Dendritic cell treated with granulocyte-macrophage colony-stimulating factor and Interleukin-4, amounts not matched to agents 40 ng/mL and 50 ng/mL, for 4 days (primary cell): ENCODE results near the gene RGMA.

ENCODE experiments used
- H3K27ac Mint-ChIP-seq: one replicate; pipeline ENCODE4 v1.8.0; 2022; ENCODE audit warnings: mild to moderate bottlenecking, mixed read lengths
- H3K27me3 Mint-ChIP-seq: one replicate; pipeline ENCODE4 v1.8.0; 2022; ENCODE audit warnings: mild to moderate bottlenecking, mixed read lengths
- H3K36me3 Mint-ChIP-seq: one replicate; pipeline ENCODE4 v1.8.0; 2022; ENCODE audit warnings: low read depth, mixed read lengths
- H3K4me1 Mint-ChIP-seq: one replicate; pipeline ENCODE4 v1.8.0; 2022; ENCODE audit warnings: low read depth, mixed read lengths
- H3K4me3 Mint-ChIP-seq: one replicate; pipeline ENCODE4 v1.8.0; 2022; ENCODE audit warnings: mild to moderate bottlenecking, moderate library complexity, mixed read lengths
- H3K9me3 Mint-ChIP-seq: one replicate; pipeline ENCODE4 v1.8.0; 2022; ENCODE audit warnings: mixed read lengths
- intact Hi-C: fragments of 100-400 bp; cut with micrococcal nuclease; formaldehyde crosslinking; loops from one replicate; pipeline ENCODE4 v1.15.0; 2022

RGMA gene

DNA sequence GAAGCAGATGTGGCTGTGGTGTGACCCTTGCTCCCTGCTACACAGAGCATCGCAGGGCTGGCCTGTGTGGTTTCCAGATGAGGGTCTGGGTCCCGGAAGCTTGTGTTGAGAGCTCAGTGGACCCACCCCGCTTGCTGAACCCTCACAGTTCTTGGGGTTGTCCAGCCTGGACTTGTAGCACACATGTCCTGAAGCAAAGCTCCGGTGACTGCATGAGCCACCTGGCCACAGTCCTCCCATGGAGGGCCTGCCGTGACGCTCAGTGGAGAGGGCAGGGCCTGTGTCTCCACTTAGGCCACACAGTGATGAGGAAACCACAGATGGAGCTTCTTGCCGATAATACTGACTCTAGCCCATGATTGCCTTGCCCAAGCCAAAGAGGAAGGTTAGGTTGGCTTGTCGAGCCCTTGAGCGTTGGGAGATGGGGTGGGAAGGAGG lies 62.6 kb downstream of the RGMA start:
- no peaks in the 10 kb centered on the region for H3K9me3 Mint-ChIP-seq
- intact Hi-C loops, result no loop called here
- peak overlapping the region; percentile 95 for H3K27ac Mint-ChIP-seq
- H3K4me3 Mint-ChIP-seq, result no peak overlapping the region
- peaks cover 73% of the 10 kb centered on the region for H3K36me3 Mint-ChIP-seq
- H3K4me1 Mint-ChIP-seq, result peaks cover 78% of the 10 kb centered on the region
- H3K27me3 Mint-ChIP-seq, result peaks cover 3% of the 10 kb centered on the region

DNA sequence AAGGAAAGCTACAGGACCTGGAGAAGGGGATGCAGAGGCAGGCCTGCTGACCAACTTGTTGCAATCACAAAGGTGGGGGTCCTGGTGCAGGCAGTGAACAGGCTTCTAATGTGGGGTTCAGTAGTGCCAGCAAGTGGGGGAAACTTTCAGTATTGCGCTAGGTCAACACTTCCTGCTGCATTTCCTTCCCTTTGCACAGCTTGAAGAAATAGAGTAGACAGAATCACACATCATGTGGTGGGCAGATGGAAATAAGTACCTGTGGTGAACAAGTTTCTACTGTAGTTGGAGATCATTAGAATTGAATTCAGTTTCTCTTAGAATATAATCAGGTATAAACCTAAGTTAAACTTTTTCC lies 63.4 kb downstream of the RGMA start:
- peaks cover 81% of the 10 kb centered on the region for H3K36me3 Mint-ChIP-seq
- no peak overlapping the region for H3K4me3 Mint-ChIP-seq

GRCh38 chr15:93024716-93025624 lies 64.0 kb downstream of the RGMA start:
- Mint-ChIP-seq H3K4me3 (no peak overlapping the region), H3K9me3 (no peaks in the 10 kb centered on the region), H3K36me3 (peaks cover 87% of the 10 kb centered on the region), H3K27me3 (no peaks in the 10 kb centered on the region), H3K27ac (peak overlapping the region; percentile 57), H3K4me1 (peaks cover 68% of the 10 kb centered on the region)
- intact Hi-C loops, result no loop called here

More for the DNA sequence above, 63.4 kb downstream of the RGMA start:
- no peaks in the 10 kb centered on the region for H3K9me3 Mint-ChIP-seq
- no peaks in the 10 kb centered on the region for H3K27me3 Mint-ChIP-seq
- H3K27ac Mint-ChIP-seq, result peak overlapping the region; percentile 57
- intact Hi-C loops, result no loop called here
- peaks cover 74% of the 10 kb centered on the region for H3K4me1 Mint-ChIP-seq

- Mint-ChIP-seq H3K27me3 (no peaks in the 10 kb centered on the region), H3K4me1 (peaks cover 61% of the 10 kb centered on the region), H3K9me3 (no peaks in the 10 kb centered on the region), H3K4me3 (no peak overlapping the region), H3K27ac (no peak overlapping the region), H3K36me3 (peaks cover 88% of the 10 kb centered on the region)
- intact Hi-C loops, result no loop called here
These were observed 64.7 kb downstream of the RGMA start for GRCh38 chr15:93024293-93024692.

DNA sequence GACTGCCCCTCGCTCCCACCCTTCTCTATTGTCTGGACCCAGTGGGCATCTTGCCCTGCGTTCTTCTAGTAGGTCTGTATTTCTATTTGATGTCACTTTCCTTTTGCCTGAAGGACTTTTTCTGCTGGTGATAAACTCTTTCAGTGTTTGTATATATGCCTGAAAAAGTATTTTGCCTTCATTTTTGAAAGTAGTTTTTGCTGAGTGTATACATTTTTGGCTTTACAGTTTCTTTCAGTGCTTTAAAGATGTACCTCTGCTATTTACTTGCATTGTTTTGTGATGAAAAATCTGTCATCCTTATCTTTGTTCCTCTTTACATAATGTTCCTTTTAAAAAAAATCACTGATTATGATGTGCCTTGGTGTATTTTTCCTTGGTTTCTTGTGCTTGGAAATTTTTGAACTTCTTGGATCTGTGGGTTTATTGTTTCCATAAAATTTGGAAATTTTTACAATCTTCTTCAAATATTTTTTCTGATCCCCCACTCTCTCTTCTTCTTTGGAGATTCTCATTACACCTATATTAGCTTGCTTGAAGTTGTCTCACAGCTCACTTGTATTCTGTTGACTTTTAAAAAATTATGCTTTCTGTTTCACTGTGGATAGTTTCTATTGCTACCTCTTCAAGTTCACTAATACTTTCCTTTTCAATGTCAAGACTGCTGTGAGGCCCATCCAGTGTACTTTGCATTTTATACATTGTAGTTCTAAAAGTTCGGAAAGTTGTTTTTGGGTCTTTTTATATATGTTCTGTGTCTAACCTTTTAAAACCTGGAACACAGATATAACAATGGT lies 67.8 kb downstream of the RGMA start:
- peaks cover 30% of the 10 kb centered on the region for H3K4me1 Mint-ChIP-seq
- no peaks in the 10 kb centered on the region for H3K27me3 Mint-ChIP-seq
- H3K27ac Mint-ChIP-seq, result no peak overlapping the region
- H3K4me3 Mint-ChIP-seq, result no peak overlapping the region
- intact Hi-C loops, result no loop called here
- peaks cover 100% of the 10 kb centered on the region for H3K36me3 Mint-ChIP-seq
- H3K9me3 Mint-ChIP-seq, result no peaks in the 10 kb centered on the region

GRCh38 chr15:93019971-93020370 lies 69.0 kb downstream of the RGMA start:
- peaks cover 18% of the 10 kb centered on the region for H3K4me1 Mint-ChIP-seq
- intact Hi-C loops, result no loop called here
- H3K4me3 Mint-ChIP-seq, result no peak overlapping the region
- H3K27ac Mint-ChIP-seq, result no peak overlapping the region
- H3K27me3 Mint-ChIP-seq, result no peaks in the 10 kb centered on the region
- peaks cover 100% of the 10 kb centered on the region for H3K36me3 Mint-ChIP-seq
- H3K9me3 Mint-ChIP-seq, result no peaks in the 10 kb centered on the region

DNA sequence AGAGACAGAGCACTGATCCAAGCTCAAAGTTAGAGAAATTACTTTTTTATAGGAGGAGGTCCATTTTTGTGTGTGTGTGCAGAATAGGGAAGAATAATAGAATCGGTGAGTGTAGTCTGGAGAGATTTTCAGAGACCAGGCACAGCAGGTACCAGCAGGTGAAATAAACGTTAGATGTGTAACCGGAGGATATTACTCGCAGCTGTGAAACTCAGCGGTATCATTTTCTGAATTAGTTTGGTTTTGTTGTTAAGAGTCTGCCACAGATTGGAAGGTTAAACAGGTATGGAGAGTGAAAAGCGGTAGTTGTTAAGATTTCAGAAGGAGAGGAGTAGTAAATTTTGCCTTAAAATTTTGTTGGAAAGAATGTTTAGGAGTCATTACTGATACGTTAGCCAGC lies 69.9 kb downstream of the RGMA start:
- Mint-ChIP-seq H3K27ac (no peak overlapping the region), H3K36me3 (peaks cover 100% of the 10 kb centered on the region), H3K4me1 (peaks cover 9% of the 10 kb centered on the region), H3K4me3 (no peak overlapping the region), H3K27me3 (no peaks in the 10 kb centered on the region), H3K9me3 (no peaks in the 10 kb centered on the region)
- intact Hi-C loops, result no loop called here

GRCh38 chr15:93018574-93018973 lies 70.4 kb downstream of the RGMA start:
- peaks cover 100% of the 10 kb centered on the region for H3K36me3 Mint-ChIP-seq
- intact Hi-C loops, result no loop called here
- no peaks in the 10 kb centered on the region for H3K27me3 Mint-ChIP-seq
- H3K4me3 Mint-ChIP-seq, result no peak overlapping the region
- H3K9me3 Mint-ChIP-seq, result no peaks in the 10 kb centered on the region
- H3K4me1 Mint-ChIP-seq, result peaks cover 7% of the 10 kb centered on the region
- H3K27ac Mint-ChIP-seq, result no peak overlapping the region

- Mint-ChIP-seq H3K36me3 (peaks cover 100% of the 10 kb centered on the region), H3K4me3 (no peak overlapping the region), H3K27ac (no peak overlapping the region), H3K9me3 (no peaks in the 10 kb centered on the region), H3K4me1 (no peaks in the 10 kb centered on the region), H3K27me3 (no peaks in the 10 kb centered on the region)
- intact Hi-C loops, result no loop called here
These were observed 71.5 kb downstream of the RGMA start for GRCh38 chr15:93017526-93017925.

- no peaks in the 10 kb centered on the region for H3K9me3 Mint-ChIP-seq
- H3K4me1 Mint-ChIP-seq, result no peaks in the 10 kb centered on the region
- intact Hi-C loops, result no loop called here
- peaks cover 100% of the 10 kb centered on the region for H3K36me3 Mint-ChIP-seq
- H3K4me3 Mint-ChIP-seq, result no peak overlapping the region
- no peak overlapping the region for H3K27ac Mint-ChIP-seq
- no peaks in the 10 kb centered on the region for H3K27me3 Mint-ChIP-seq
These were observed 76.2 kb downstream of the RGMA start for GRCh38 chr15:93012786-93013185.

- Mint-ChIP-seq H3K36me3 (peaks cover 98% of the 10 kb centered on the region), H3K4me1 (no peaks in the 10 kb centered on the region), H3K4me3 (no peak overlapping the region), H3K27ac (no peak overlapping the region), H3K27me3 (no peaks in the 10 kb centered on the region), H3K9me3 (no peaks in the 10 kb centered on the region)
- intact Hi-C loops, result loop anchor here (5.0 kb wide), 1 partner anchor 66 kb away; no protein-coding TSS in a partner anchor
These were observed 81.0 kb downstream of the RGMA start for GRCh38 chr15:93007994-93008393.

DNA sequence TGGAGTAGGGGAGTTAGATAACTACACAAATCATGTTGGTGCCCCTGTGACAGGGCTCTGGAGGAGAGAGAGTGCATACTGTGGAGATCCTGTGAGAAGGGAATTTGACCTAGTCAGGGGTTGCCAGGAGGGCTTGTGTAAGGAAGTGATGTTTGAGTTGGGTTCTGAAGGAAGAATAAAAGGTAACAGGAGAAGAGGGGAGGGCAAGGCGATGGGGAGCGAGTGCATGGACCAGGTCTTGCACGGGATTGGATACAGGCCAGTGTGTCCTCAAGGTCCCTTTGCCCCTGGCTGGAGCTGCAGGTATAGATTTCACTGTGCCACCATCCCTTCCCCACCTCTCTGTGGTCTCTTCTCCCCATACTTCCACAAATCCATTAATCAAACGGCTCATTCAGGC lies 83.9 kb downstream of the RGMA start:
- H3K4me1 Mint-ChIP-seq, result no peaks in the 10 kb centered on the region
- no peaks in the 10 kb centered on the region for H3K27me3 Mint-ChIP-seq
- intact Hi-C loops, result loop anchor here (5.0 kb wide), 1 partner anchor 63 kb away; no protein-coding TSS in a partner anchor
- no peak overlapping the region for H3K4me3 Mint-ChIP-seq
- H3K27ac Mint-ChIP-seq, result no peak overlapping the region
- H3K36me3 Mint-ChIP-seq, result peaks cover 98% of the 10 kb centered on the region
- H3K9me3 Mint-ChIP-seq, result no peaks in the 10 kb centered on the region

DNA sequence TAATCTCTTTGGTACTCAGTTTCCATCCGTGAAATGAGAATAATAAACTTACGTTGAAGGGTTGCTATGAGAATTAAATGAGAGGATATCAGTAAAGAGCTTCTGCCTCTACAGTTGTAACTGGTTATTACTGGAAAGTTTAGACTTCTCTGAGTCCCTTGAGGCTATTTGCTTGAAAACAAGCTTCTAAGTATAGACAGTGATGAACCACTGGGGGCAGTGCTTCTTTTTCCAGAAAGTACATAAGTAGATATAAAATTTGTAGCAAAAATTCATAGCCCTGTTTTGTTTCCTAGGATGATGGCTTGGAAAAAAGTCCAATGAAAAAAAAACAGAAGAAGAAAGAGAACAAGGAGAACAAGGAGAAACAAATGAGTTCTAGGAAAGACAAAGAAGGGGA lies 87.1 kb downstream of the RGMA start:
- Mint-ChIP-seq H3K36me3 (peaks cover 100% of the 10 kb centered on the region), H3K9me3 (no peaks in the 10 kb centered on the region), H3K4me1 (no peaks in the 10 kb centered on the region), H3K27ac (no peak overlapping the region), H3K4me3 (no peak overlapping the region), H3K27me3 (no peaks in the 10 kb centered on the region)
- intact Hi-C loops, result no loop called here

DNA sequence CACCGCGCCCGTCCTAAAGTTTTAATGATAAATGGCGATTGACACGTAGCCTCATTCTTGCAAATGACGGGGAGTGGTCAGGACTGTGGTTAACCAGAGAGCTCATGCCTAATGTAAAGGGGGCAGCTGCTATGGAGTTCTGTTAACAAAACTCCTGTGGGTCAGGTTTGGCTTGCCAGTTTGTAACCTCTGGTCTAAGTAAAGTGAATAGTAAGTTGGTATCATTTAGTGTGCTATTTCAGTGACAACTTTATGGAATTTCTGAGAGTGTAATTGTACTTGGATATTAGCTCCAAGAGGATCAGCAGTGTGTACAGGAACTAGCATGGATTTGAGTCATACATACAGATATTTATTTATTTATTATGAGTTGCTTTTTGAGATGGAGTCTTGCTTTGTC lies 87.9 kb downstream of the RGMA start:
- intact Hi-C loops, result no loop called here
- H3K9me3 Mint-ChIP-seq, result no peaks in the 10 kb centered on the region
- peaks cover 100% of the 10 kb centered on the region for H3K36me3 Mint-ChIP-seq
- no peaks in the 10 kb centered on the region for H3K4me1 Mint-ChIP-seq
- no peak overlapping the region for H3K27ac Mint-ChIP-seq
- H3K4me3 Mint-ChIP-seq, result no peak overlapping the region
- no peaks in the 10 kb centered on the region for H3K27me3 Mint-ChIP-seq
